ENCODE measurements around the gene MFF.

The MFF gene

GRCh38 chr2:227337442-227337841 is 12.4 kb downstream of the MFF start:
- DNase-seq = no peak

- DNase-seq = no peak
These were observed 14.1 kb downstream of the MFF start for GRCh38 chr2:227339098-227339599.

- DNase-seq = no peak
These were observed 15.1 kb downstream of the MFF start for GRCh38 chr2:227340106-227340505.

- DNase-seq = no peak
These were observed 16.5 kb downstream of the MFF start for GRCh38 chr2:227341553-227341952.

GRCh38 chr2:227344231-227344630 is 19.2 kb downstream of the MFF start:
- no peak for DNase-seq

GRCh38 chr2:227347117-227347516 is 22.1 kb downstream of the MFF start:
- no peak for DNase-seq

- no peak for DNase-seq
These were observed 23.3 kb downstream of the MFF start for GRCh38 chr2:227348324-227348723.

GRCh38 chr2:227349989-227350612 is 25.1 kb downstream of the MFF start:
- DNase-seq = no peak

- no peak for DNase-seq
These were observed 26.6 kb downstream of the MFF start for GRCh38 chr2:227351639-227352038.

GRCh38 chr2:227360351-227360750 is 35.3 kb downstream of the MFF start:
- DNase-seq = no peak

- no peak for DNase-seq
These were observed 38.7 kb downstream of the MFF start for GRCh38 chr2:227363756-227364155.

- peak in 1 of 2 experiments; percentile 6 for DNase-seq
These were observed 39.7 kb downstream of the MFF start for GRCh38 chr2:227364585-227365263.

- no peak for DNase-seq
These were observed 40.8 kb downstream of the MFF start for GRCh38 chr2:227365833-227366232.

GRCh38 chr2:227366769-227367426 is 41.8 kb downstream of the MFF start:
- DNase-seq = no peak

- no peak for DNase-seq
These were observed 42.4 kb downstream of the MFF start for GRCh38 chr2:227367427-227367795.

GRCh38 chr2:227368574-227368973 is 43.5 kb downstream of the MFF start:
- DNase-seq = no peak

- DNase-seq = peak in 1 of 2 experiments; percentile 20
These were observed 45.0 kb downstream of the MFF start for GRCh38 chr2:227370092-227370491.

- DNase-seq = no peak
These were observed 45.8 kb downstream of the MFF start for GRCh38 chr2:227370791-227371312.

- no peak for DNase-seq
These were observed 48.3 kb downstream of the MFF start for GRCh38 chr2:227373389-227373788.

GRCh38 chr2:227374158-227374557 is 49.1 kb downstream of the MFF start:
- no peak for DNase-seq

GRCh38 chr2:227376656-227377396 is 51.8 kb downstream of the MFF start:
- peak; percentile 68 to 86 for DNase-seq

- no peak for DNase-seq
These were observed 52.7 kb downstream of the MFF start for GRCh38 chr2:227377467-227378351.
